ENCODE data around the gene DDX56. TPM values are rescaled to one million over a fixed set of nuclear protein-coding genes. Genes with fewer than 3 reads are reported as not detected.

DDX56 gene
- total and polyA plus RNA-seq, 2 of the 4 experiments (the other 2 are of a cell fraction) = 59.4 to 67.7 TPM

- H3K27ac ChIP-seq (ENCODE audit: insufficient read depth, low read length) = peak overlapping the region; percentile 80; the same call in 1 of the 2 replicates
- no TSS peak for BruUV-seq (replicated peaks)
- H4K91ac ChIP-seq (ENCODE audit: insufficient read depth, low read depth, low read length) = peak overlapping the region; percentile 38
- ATAC-seq (ENCODE audit: low read depth) (peak; percentile 84), DNase-seq (peak; percentile 77)
- no peaks in the 10 kb centered on the region for H3K9me3 ChIP-seq (ENCODE audit: control insufficient read depth, insufficient read depth, low read length)
- H2BK5ac ChIP-seq (ENCODE audit: low read depth, low read length, poor library complexity, severe bottlenecking) = peak overlapping the region; percentile 25
- peaks cover 16% of the 10 kb centered on the region for H3K9me1 ChIP-seq (ENCODE audit: insufficient read depth, low read length)
- no peaks in the 10 kb centered on the region for H3K79me1 ChIP-seq (ENCODE audit: low read depth in 1 of 2, low read length in 2 of 2)
- intact Hi-C loops (cut with micrococcal nuclease) = no loop called here
- no peak overlapping the region; the same call in 1 of the 2 replicates for H3K14ac ChIP-seq (replicated peaks; ENCODE audit: low read depth, low read length)
- no peaks in the 10 kb centered on the region for H4K20me1 ChIP-seq (ENCODE audit: insufficient read depth, low read length)
- H3K36me3 ChIP-seq (ENCODE audit: control insufficient read depth, insufficient read depth, low read length) = no peaks in the 10 kb centered on the region
- H2AK5ac ChIP-seq (ENCODE audit: low read depth, low read length) = peak overlapping the region; percentile 0; the same call in 1 of the 2 replicates
- ChIA-PET POLR2A (ENCODE audit: unreplicated experiment) (no interaction called here), CTCF (interaction anchor here (1.0 to 1.5 kb wide), 3 partner anchors 9 to 16 kb away, joined by 4 read pairs; no protein-coding TSS in a partner anchor)
- H4K5ac ChIP-seq (ENCODE audit: low read depth, low read length) = peak overlapping the region; percentile 25; the same call in 1 of the 2 replicates
- no CpG with 5 or more reads among the region's 5 CpGs for WGBS, 2 experiments (ENCODE audit: extremely low coverage in 2 of 2, insufficient read length in 1 of 2)
- no peak overlapping the region for H2AK9ac ChIP-seq (replicated peaks; ENCODE audit: low read depth, low read length, poor library complexity)
- peak overlapping the region; percentile 23; the same call in 1 of the 3 replicates for H2BK15ac ChIP-seq (ENCODE audit: low read depth, low read length)
- H3K4ac ChIP-seq (ENCODE audit: low read depth, low read length) = 0 out of 2 replicates have a peak overlapping the region, but pooled peaks have one; percentile 22
- H2AFZ ChIP-seq (replicated peaks; ENCODE audit: low read length, poor library complexity) = peak overlapping the region; percentile 0
- H3K4me2 ChIP-seq (ENCODE audit: low read depth, low read length) = peak overlapping the region; percentile 68
- peak overlapping the region; percentile 71 for H2BK120ac ChIP-seq (ENCODE audit: low read depth, low read length)
- peak overlapping the region; percentile 40; the same call in 1 of the 2 replicates for H3K18ac ChIP-seq (ENCODE audit: low read depth, low read length)
- H2BK20ac ChIP-seq (ENCODE audit: low read depth, low read length) = peak overlapping the region; percentile 72
- TF ChIP-seq RAD21 (IDR thresholded peaks at IDR 0.05; ENCODE audit: low read length) (no peak), CEBPB (IDR thresholded peaks at IDR 0.05; ENCODE audit: low read depth, low read length) (peak; percentile 37; the same call in 1 of the 2 replicates)
- TF ChIP-seq, protein P1, sequence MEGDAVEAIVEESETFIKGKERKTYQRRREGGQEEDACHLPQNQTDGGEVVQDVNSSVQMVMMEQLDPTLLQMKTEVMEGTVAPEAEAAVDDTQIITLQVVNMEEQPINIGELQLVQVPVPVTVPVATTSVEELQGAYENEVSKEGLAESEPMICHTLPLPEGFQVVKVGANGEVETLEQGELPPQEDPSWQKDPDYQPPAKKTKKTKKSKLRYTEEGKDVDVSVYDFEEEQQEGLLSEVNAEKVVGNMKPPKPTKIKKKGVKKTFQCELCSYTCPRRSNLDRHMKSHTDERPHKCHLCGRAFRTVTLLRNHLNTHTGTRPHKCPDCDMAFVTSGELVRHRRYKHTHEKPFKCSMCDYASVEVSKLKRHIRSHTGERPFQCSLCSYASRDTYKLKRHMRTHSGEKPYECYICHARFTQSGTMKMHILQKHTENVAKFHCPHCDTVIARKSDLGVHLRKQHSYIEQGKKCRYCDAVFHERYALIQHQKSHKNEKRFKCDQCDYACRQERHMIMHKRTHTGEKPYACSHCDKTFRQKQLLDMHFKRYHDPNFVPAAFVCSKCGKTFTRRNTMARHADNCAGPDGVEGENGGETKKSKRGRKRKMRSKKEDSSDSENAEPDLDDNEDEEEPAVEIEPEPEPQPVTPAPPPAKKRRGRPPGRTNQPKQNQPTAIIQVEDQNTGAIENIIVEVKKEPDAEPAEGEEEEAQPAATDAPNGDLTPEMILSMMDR (conservative IDR thresholded peaks at IDR 0.05; ENCODE audit: low read depth, low read length) = no peak
- H3K56ac ChIP-seq (ENCODE audit: extremely low read depth, insufficient read depth, low read length) = no peak overlapping the region
- no peak overlapping the region for H3K4me3 ChIP-seq (ENCODE audit: insufficient read depth, low read depth, low read length)
- peak overlapping the region in 1 of 2 experiments; percentile 31; a peak in 1 of 4 replicates for H4K8ac ChIP-seq (ENCODE audit: low read depth in 2 of 2, low read length in 2 of 2)
- peaks cover 16% of the 10 kb centered on the region for H3K4me1 ChIP-seq (ENCODE audit: control insufficient read depth, insufficient read depth, low read length)
- in situ Hi-C loops (cut with MboI; ENCODE audit: low sequenced_read_pairs) = no loop called here
- H3K9ac ChIP-seq (ENCODE audit: low read depth, low read length) = no peak overlapping the region
- no peak overlapping the region for H3K23ac ChIP-seq (ENCODE audit: low read depth, low read length)
- dilution Hi-C loops (cut with HindIII; ENCODE audit: low sequenced_read_pairs, unreplicated experiment) = no loop called here
- no peaks in the 10 kb centered on the region for H3K27me3 ChIP-seq (ENCODE audit: control insufficient read depth, insufficient read depth, low read length)
Observed at GRCh38 chr7:44534087-44534486, 39.6 kb downstream of the DDX56 start.
